Activated CD8-positive, alpha-beta memory T cell treated with anti-CD3 and anti-CD28 coated beads for 4 hours (primary cell): ENCODE results near the gene KLLN.
"Not testable (repeated sequence)": the region's sequence is repeated elsewhere in the genome, so short reads cannot be mapped to it uniquely, and the experiment has no call there.

Experiments used
- DNase-seq, 2 donors: peaks; one replicate each; pipeline ENCODE4 v3.0.0-alpha.2; 2020; ENCODE audit warnings: low read depth in 2 of 2

The KLLN gene

DNA sequence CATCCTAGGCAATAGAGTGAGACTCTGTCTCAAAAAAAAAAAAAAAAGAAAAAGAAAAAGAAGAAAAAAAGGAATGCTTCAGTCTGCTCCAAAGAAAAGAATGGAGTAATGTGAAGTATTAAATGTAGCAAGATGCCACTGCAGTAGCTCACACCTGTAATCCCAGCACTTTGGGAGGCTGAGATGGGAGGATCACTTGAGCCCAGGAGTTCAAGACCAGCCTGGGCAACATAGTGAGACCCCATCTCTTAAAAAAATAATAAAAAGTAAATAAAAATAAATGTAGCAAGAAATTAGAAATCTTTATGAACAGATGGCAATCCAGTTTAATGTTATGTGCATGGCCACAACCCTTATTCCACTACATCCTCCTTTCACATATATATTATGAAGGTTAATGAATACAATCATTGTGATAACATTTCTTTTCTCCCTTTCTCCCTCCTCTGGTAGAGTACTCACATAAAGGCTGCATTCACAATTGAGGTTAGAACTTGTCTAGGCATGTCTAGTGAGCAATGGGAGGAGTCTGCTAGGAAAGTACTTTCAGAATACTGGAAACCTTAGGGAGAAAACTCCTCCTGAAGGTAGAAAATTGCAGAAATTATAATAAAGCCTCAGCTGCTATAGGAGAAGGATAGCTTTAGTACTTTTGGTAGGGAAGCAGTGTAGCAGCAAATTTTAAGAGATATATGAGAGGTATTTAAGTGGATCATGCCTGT is 20.4 kb downstream of the KLLN start:
- DNase-seq: no peak

DNA sequence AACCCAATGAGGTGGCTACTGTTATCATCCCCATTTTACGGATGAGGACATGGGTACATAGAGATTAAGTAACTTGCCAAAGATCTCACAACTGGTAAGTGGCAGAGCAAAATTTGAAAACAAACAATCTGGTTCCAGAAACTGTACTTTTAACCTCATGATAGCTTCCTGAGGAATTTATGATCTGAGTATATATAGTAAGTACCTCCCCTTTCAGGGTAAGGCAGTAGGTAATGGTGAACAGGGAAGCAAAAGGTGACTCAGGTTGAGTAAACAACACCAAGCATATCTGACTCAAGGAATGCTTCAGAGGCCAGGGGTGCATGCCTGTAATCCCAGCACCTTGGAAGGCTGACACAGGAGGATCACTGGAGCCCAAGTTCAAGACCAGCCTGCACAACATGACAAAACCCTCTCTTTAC is 21.1 kb downstream of the KLLN start:
- DNase-seq: no peak

DNA sequence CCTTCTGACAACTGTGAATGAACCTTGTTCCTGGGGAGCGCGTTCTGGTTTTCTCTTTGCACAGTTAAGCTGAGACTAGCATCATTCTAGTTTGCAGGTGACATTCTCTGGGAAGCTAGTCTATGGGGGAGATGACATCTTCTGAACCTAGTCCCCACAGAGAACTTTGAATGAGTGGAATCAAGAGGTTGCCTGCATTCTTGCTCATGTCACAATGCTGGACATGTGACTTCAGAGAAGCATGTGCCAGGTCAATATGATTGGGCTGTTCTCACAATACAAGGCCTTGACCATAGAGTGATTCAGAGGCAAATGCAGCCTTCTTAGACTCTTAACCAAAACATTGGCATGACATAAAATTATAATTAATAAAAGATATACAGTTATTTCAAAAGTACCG is 22.1 kb downstream of the KLLN start:
- DNase-seq: no peak

DNA sequence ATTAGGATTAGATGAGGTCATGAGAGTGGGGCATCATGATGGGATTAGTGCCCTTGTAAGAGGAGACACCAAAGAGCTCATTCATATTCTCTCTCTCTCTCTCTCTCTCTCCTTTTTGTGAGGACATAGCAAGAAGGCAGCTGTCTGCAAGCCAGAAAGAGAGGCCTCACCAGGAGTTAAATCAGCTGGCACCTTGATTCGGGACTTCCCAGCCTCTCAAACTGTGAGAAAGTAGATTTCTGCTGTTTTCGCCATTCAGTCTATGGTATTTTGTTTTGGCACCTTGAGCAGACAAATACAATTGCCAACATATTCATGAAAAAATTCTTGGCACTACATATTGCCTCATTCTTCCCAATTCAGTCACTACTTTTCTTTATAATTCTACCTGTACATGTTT is 24.7 kb downstream of the KLLN start:
- DNase-seq: no peak

DNA sequence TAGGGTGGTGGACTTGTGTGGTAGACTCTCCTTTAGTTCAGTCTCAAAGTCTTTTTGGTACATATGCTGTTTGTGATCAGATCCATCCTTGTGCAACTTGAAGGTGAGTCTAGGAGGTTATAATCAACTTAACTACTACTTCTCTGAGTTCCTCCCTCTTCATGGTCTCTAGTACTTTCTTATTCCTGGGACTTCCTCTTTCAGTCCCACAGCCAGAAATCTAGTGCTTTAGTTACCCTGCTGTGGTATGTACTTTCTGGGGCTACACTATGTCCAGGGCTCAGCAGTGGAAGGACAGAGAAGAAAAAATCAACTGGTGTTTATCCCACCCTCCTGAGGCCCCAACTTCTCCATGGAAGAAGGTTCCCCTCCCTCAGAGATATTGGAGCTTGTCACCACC is 25.9 kb downstream of the KLLN start:
- no peak for DNase-seq

DNA sequence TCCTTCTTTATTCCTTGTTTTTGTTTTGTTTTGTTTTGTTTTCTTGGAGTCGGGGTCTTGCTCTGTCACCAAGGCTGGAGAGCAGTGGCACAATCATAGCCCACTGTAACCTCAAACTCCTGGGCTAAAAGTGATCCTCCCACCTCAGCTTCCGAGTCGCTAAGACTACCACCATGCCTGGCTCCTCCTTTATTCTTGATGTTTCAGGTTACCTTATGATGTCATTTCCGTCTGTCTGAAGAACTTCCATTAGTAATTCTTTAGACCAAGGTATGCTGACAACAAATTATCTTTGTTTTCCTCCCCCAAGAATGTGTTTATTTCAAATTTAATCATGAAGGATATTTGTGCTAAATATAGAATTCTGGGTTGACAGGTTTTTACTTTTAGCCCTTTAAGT is 27.2 kb downstream of the KLLN start:
- DNase-seq: no peak

DNA sequence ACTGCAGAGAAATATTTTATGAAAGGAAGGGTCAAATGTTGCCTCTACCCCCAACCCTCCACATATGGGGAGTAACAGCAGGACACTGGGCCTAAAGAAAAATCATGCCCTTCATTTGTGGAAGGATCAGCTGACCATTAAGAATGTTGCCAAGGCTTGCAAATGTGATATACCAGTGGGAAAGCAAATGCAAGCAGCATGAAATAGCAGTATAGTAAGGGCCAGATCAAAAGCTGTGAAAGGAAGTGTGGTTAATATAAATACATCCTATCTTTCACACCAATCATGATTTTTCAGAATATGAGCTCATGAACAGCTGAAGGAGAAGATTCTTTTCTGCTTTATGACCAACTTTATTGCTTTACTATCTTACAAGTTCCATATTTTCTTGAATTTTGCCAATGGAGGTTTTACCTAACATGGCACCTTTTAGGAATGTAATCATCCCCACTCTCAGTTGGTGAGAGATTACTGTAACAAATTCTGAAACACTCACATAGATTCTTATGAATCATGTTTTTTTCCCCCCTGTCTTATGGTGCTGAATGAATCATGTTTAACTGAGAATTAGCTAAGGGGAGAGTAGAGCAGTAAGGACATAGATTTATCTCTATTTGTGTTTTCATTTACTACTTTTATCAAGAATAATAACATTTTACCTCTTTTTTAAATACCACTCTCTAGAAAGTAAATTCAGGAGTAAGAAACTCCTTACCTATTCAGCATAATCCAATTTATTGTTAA is 33.2 kb downstream of the KLLN start:
- no peak for DNase-seq

DNA sequence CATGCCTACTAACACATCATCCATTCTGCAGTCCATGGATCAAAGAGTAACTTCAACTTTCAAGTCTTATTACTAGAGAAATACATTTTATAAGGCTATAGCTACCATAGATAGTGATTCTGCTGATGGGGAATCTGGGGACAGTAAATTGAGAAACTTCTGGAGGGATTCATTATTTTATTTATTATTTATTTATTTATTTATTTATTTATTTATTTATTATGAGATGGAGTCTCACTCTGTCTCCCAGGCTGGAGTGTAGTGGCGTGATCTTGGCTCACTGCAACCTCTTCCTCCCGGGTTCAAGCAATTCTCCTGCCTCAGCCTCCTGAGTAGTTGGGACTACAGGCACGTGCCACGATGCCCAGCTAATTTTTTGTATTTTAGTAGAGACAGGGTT is 34.3 kb downstream of the KLLN start:
- not testable (repeated sequence) for DNase-seq

DNA sequence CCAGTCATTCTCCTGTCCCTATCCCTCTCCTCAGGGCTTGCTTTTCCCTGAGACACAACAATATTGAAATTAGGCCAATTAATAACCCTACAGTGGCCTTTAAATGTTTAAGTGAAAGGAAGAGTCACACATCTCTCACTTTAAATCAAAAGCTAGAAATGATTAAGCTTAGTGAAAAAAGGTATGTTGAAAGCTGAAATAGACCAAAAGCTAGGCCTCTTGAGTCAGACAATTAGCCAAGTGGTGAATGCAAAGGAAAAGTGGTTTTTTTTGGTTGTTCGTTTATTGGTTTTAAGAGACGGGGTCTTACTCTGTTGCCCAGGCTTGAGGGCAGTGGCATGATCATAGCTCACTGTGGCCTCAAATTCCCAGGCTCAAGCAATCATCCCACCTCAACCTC is 35.7 kb downstream of the KLLN start:
- DNase-seq: no peak

DNA sequence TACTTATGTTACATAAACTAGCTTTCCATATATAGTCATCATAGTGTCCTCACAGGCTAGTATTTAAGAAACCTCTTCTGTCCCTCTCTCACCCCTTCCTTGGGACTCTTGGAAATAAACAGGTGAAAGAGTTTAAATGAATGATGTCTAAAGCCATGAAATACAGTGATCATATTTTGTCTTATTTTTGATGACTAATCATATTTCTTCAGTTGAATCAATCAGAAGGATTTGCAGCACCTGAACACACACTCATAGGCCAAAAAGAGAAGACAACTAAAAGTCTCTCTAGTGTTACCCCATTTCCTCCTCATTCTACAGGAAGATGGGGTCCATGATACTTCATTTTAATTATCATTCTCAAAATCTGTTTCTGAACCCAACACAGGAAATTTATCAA is 36.7 kb downstream of the KLLN start:
- DNase-seq: no peak

DNA sequence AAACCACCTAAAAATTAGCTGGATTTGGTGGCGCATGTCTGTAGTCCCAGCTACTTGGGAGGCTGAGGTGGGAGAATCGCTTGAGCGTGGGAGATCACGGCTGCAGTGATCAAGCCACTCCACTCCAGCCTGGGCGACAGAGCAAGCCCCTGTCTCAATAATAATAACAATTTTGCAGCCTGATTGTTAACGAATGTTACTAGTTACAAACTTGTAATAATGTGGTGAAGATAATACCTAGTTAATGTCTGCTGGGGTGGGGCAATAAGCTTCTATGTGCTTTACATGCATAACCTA is 44.1 kb downstream of the KLLN start:
- DNase-seq: no peak

DNA sequence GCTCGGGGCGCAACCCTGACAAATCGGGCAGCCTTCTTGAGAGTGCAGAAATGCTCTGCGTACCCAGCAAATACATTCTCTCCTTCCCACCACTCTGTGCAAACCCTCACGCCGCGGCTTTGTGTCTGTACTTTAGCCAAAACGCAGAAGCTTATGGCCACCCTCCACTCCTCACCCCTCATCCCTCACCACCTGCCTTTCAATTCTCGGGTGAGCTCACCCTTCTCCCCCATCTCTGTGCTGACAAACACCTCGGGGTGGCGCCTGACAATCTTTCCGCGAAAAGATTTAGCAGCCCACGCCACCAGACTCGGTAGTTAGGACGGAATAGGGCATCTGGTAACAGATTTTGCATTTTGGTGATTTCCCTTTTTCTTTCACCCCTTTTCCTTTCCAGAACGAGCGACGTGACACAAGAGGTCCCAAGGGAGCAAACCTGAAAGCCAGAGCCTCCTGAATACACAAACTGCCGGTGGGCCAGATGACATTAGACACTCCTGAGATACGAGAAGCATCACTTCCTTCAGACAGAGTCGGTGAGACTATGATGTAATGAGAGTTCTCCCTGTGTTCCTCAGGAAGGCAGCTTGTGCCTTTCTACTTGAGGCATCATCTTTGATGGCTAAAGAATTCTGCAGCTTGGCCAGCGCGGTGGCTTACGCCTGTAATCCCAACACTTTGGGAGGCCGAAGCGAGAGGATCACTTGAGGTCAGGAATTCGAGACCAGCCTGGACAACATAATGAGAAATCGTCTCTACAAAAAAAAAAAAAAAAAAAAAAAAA is 44.6 kb downstream of the KLLN start:
- peak; percentile 33 to 61 for DNase-seq

DNA sequence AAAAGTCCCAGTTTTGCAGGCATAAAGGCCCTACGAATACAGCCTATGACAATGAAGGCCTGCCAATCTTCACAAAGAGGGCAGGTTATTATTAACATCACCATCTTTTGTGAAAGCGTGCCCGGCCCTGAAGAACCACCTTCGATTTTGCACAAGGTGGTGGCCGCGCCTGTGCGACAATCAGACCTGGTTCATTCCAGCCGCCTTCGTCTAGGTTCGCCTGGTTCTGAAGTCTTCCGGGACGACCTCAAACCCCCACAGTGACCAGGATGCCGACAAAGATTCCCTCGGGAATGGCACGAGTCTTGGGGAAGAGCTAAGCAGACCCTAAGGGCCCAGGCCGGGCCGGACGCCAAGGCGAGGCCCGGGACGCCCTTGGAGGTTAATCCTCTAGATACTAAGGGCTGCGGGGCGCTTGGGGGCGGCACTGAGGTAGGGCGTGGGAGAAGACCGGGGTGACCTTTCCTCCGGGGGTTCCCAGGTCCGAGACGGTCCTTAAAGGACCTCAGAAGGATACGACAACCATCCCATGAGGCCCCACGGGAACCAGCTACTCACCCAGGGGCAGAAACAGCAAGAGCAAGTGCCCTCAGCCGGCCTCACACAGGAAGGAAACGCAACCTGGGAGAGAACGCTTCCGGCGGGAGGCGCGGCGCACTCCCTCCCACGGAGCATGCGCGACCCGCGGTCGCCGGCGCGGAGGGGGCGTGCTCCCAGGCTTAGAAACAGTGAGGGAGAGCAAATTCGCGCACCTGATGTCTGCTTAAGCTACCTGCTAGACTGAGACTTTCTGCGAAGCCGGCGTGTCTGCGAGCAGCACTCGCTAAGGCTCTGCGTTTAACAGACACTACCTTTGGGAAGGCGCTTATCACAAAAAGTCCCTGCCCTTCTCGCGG is 45.5 kb downstream of the KLLN start, which contains the start of gene ATAD1:
TSS of gene ATAD1 (minus strand) at position 618 of the 896 bp plus-strand sequence. CDS start 3,627 bp downstream, outside the sequence.
- DNase-seq: peak; percentile 74 to 77

DNA sequence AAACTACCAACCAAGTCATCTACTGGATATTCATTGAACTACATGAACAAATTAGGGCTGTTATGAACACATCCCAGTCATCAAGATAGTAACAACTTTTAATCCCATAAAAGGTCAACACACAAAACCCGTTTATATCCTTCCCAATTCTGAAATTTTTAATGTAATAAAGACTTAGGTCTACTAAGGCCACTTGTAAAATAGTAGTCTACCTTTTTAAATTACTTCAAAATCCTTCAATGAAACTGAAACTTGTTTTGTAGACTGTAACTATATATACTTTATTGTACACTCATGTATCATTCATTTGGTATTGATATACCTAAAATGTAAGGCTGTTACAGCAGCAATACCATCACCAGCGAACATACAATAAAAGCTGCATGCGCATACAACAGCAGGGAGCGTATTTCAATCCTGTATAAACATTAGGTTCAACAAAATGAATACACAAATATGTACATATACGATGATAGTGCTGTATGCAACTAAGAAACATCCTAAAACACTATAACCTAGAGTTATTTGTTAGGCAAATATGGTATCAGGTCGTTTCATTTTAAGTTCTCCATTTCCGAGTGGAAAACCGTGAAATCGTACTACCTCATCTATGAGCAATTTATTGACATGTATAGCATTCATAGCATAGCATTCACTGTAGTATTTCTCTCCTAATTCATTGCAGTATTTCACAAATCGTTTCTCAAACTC is 46.3 kb downstream of the KLLN start:
- DNase-seq: no peak

DNA sequence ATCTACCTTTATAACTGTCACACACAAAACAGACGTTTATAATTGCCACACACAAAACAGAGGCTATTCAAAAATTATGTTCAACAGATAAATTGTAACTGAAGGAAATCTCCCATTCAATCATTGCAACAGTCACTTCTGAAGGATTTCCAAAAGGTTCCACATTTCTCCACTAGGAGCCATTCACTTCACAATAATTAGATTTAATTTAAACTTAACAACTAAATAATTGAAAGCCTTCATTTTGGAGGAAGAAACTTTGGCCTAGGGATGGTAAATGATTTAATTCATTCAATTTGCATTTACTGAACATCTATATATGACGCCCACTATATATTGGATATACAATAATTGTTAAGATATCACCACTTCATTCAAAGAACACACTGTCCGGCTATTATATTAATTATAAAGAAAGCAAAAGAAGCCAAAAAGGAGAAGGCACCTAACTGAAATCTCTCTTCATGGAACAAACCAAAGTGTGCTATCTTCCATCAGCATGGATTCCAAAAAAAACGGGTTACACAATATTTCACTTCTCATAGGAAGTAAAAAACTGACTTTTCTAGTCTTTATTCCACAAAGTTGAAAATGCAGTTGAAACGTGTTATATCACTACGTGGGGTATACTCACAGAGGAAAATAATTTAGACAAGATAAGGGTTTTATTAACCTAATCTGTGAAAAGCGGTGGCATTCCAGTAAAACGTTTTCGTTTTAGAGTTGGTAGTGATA is 47.0 kb downstream of the KLLN start:
- DNase-seq: no peak
